ENCODE results near the gene HOXB2. TPM values are rescaled to one million over a fixed set of nuclear protein-coding genes. Genes with fewer than 3 reads are reported as not detected.

HOXB2 gene
- polyA plus RNA-seq, 1 donor from 2014 or later: not detected

DNA sequence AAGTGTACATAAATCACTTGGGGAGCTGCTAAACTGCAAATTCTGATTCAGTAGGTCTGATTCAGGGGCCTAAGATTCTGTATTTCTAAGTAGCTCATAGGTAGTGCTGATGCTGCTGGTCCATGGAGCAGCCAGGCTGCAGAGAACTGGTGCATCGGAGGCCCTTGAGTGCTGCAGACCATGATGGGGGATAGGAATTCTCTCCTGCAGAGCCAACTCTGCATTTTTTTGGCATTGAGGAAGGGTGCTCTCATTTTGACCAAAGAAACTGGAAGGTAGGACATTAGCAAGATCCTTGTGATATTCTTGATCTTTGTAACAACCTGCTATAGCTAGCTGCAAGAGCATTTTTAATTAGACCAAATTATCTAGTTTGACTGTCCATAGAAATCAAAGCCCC is 4.7 kb downstream of the HOXB2 start:
- Histone ChIP-seq H3K4me3 (ENCODE audit: low read length) (no peak overlapping the region), H3K9me2 (ENCODE audit: insufficient read depth, low read length) (no peaks in the 10 kb centered on the region), H3K9me3 (ENCODE audit: low read length) (no peaks in the 10 kb centered on the region), H3K27ac (ENCODE audit: low read length) (no peak overlapping the region), H3K4me2 (ENCODE audit: low read length) (no peak overlapping the region), H4K20me1 (ENCODE audit: insufficient read depth) (no peaks in the 10 kb centered on the region), H3K27me3 (ENCODE audit: insufficient read depth, low read depth, low read length) (peaks cover 96% of the 10 kb centered on the region), H3F3A (ENCODE audit: insufficient read depth, low read length, poor library complexity, severe bottlenecking) (no peaks in the 10 kb centered on the region), H3K9ac (ENCODE audit: low read length) (no peak overlapping the region), H2AFZ (ENCODE audit: low read depth, low read length) (no peak overlapping the region), H3K79me2 (replicated peaks; ENCODE audit: insufficient read depth, low read length) (no peaks in the 10 kb centered on the region), H3K36me3 (ENCODE audit: insufficient read depth, low read length) (no peaks in the 10 kb centered on the region)
- TF ChIP-seq POLR2AphosphoS5 (IDR thresholded peaks at IDR 0.05) (no peak), SMC3 (conservative IDR thresholded peaks at IDR 0.05; ENCODE audit: poor library complexity) (no peak), RAD21 (conservative IDR thresholded peaks at IDR 0.05) (no peak), MXI1 (conservative IDR thresholded peaks at IDR 0.05; ENCODE audit: poor library complexity, severe bottlenecking) (no peak), TAF1 (IDR thresholded peaks at IDR 0.05; ENCODE audit: low read depth) (no peak), EP300 (conservative IDR thresholded peaks at IDR 0.05; ENCODE audit: poor library complexity, severe bottlenecking) (no peak), EZH2 (IDR thresholded peaks at IDR 0.05; ENCODE audit: borderline replicate concordance, insufficient read depth, low read length, poor library complexity, severe bottlenecking) (no peak)
- TF ChIP-seq, protein P1, sequence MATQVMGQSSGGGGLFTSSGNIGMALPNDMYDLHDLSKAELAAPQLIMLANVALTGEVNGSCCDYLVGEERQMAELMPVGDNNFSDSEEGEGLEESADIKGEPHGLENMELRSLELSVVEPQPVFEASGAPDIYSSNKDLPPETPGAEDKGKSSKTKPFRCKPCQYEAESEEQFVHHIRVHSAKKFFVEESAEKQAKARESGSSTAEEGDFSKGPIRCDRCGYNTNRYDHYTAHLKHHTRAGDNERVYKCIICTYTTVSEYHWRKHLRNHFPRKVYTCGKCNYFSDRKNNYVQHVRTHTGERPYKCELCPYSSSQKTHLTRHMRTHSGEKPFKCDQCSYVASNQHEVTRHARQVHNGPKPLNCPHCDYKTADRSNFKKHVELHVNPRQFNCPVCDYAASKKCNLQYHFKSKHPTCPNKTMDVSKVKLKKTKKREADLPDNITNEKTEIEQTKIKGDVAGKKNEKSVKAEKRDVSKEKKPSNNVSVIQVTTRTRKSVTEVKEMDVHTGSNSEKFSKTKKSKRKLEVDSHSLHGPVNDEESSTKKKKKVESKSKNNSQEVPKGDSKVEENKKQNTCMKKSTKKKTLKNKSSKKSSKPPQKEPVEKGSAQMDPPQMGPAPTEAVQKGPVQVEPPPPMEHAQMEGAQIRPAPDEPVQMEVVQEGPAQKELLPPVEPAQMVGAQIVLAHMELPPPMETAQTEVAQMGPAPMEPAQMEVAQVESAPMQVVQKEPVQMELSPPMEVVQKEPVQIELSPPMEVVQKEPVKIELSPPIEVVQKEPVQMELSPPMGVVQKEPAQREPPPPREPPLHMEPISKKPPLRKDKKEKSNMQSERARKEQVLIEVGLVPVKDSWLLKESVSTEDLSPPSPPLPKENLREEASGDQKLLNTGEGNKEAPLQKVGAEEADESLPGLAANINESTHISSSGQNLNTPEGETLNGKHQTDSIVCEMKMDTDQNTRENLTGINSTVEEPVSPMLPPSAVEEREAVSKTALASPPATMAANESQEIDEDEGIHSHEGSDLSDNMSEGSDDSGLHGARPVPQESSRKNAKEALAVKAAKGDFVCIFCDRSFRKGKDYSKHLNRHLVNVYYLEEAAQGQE (IDR thresholded peaks at IDR 0.05; ENCODE audit: borderline replicate concordance): no peak
- TF ChIP-seq, protein P2, sequence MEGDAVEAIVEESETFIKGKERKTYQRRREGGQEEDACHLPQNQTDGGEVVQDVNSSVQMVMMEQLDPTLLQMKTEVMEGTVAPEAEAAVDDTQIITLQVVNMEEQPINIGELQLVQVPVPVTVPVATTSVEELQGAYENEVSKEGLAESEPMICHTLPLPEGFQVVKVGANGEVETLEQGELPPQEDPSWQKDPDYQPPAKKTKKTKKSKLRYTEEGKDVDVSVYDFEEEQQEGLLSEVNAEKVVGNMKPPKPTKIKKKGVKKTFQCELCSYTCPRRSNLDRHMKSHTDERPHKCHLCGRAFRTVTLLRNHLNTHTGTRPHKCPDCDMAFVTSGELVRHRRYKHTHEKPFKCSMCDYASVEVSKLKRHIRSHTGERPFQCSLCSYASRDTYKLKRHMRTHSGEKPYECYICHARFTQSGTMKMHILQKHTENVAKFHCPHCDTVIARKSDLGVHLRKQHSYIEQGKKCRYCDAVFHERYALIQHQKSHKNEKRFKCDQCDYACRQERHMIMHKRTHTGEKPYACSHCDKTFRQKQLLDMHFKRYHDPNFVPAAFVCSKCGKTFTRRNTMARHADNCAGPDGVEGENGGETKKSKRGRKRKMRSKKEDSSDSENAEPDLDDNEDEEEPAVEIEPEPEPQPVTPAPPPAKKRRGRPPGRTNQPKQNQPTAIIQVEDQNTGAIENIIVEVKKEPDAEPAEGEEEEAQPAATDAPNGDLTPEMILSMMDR (IDR thresholded peaks at IDR 0.05; ENCODE audit: poor library complexity, severe bottlenecking): no peak

DNA sequence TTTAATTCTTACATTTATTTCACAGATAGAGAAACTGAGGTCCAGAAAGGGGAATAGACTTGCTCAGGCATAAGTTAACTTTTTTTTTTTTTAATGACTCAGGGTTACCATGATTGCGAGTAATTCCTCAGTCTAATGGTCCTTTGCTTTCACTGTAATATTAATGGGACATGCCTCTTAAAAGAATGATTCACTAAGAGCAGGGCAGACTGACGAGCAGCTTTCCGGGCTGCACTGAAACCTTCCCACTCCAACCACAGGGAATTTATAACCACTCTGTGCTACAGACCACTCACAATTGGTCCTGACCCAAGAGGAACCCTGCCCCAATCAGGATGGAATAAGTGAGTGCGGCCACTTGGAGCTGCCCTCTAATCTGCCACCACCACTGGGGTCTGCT is 5.7 kb downstream of the HOXB2 start:
- no peak for TF ChIP-seq TAF1 (IDR thresholded peaks at IDR 0.05; ENCODE audit: low read depth)
- TF ChIP-seq, protein P1 (IDR thresholded peaks at IDR 0.05; ENCODE audit: borderline replicate concordance): no peak
- Histone ChIP-seq H3K9me3 (ENCODE audit: low read length) (no peaks in the 10 kb centered on the region), H3K79me2 (replicated peaks; ENCODE audit: insufficient read depth, low read length) (no peaks in the 10 kb centered on the region), H3K27ac (ENCODE audit: low read length) (no peak overlapping the region), H3F3A (ENCODE audit: insufficient read depth, low read length, poor library complexity, severe bottlenecking) (no peaks in the 10 kb centered on the region), H3K27me3 (ENCODE audit: insufficient read depth, low read depth, low read length) (peaks cover 90% of the 10 kb centered on the region), H3K9ac (ENCODE audit: low read length) (no peak overlapping the region), H3K4me3 (ENCODE audit: low read length) (no peak overlapping the region), H4K20me1 (ENCODE audit: insufficient read depth) (no peaks in the 10 kb centered on the region), H3K4me2 (ENCODE audit: low read length) (no peak overlapping the region), H2AFZ (ENCODE audit: low read depth, low read length) (no peak overlapping the region), H3K9me2 (ENCODE audit: insufficient read depth, low read length) (no peaks in the 10 kb centered on the region), H3K36me3 (ENCODE audit: insufficient read depth, low read length) (no peaks in the 10 kb centered on the region)
